ENCODE results near the gene POU2F2. TPM values are rescaled to one million over a fixed set of nuclear protein-coding genes. Genes with fewer than 3 reads are reported as not detected.
A peak's percentile ranks its signal among the peaks of the same experiment; 100 is the strongest.
"Not testable (repeated sequence)": the region's sequence is repeated elsewhere in the genome, so short reads cannot be mapped to it uniquely, and the experiment has no call there.

POU2F2 gene
- polyA plus RNA-seq, 10 donors: 1.5 to 3.0 (median 1.7) TPM

GRCh38 chr19:42102877-42103276 is 29.4 kb downstream of the POU2F2 start:
- DNase-seq: no peak

- not testable (repeated sequence) for DNase-seq
These were observed 32.0 kb downstream of the POU2F2 start for GRCh38 chr19:42100241-42100640.

GRCh38 chr19:42099336-42099925 is 32.8 kb downstream of the POU2F2 start:
- no peak for DNase-seq

- DNase-seq: no peak
These were observed 33.5 kb downstream of the POU2F2 start for GRCh38 chr19:42098781-42099180.

GRCh38 chr19:42097461-42097860 is 34.8 kb downstream of the POU2F2 start:
- DNase-seq: no peak

- DNase-seq: no peak
These were observed 35.9 kb downstream of the POU2F2 start for GRCh38 chr19:42096255-42096837.

GRCh38 chr19:42095814-42096230 is 36.4 kb downstream of the POU2F2 start:
- no peak for DNase-seq

GRCh38 chr19:42095142-42095813 is 37.0 kb downstream of the POU2F2 start:
- no peak for DNase-seq

GRCh38 chr19:42093926-42094325 is 38.3 kb downstream of the POU2F2 start:
- DNase-seq: no peak

GRCh38 chr19:42093505-42093904 is 38.7 kb downstream of the POU2F2 start:
- DNase-seq: no peak

- DNase-seq: no peak
These were observed 39.9 kb downstream of the POU2F2 start for GRCh38 chr19:42092350-42092749.

- no peak for DNase-seq
These were observed 40.5 kb downstream of the POU2F2 start for GRCh38 chr19:42091742-42092141.

- DNase-seq: no peak
These were observed 40.9 kb downstream of the POU2F2 start for GRCh38 chr19:42091300-42091699.

GRCh38 chr19:42090672-42091071 is 41.6 kb downstream of the POU2F2 start:
- DNase-seq: no peak

- no peak for DNase-seq
These were observed 42.5 kb downstream of the POU2F2 start for GRCh38 chr19:42089772-42090171.

GRCh38 chr19:42089191-42089750 is 43.0 kb downstream of the POU2F2 start:
- no peak for DNase-seq

- DNase-seq: peak in 1 of 3 donors; percentile 38
These were observed 43.6 kb downstream of the POU2F2 start for GRCh38 chr19:42088471-42089190.

- no peak for DNase-seq
These were observed 45.3 kb downstream of the POU2F2 start for GRCh38 chr19:42086770-42087550.

GRCh38 chr19:42086188-42086736 is 46.0 kb downstream of the POU2F2 start:
- DNase-seq: no peak

GRCh38 chr19:42083537-42083936 is 48.7 kb downstream of the POU2F2 start:
- no peak for DNase-seq

- DNase-seq: no peak
These were observed 50.6 kb downstream of the POU2F2 start for GRCh38 chr19:42081584-42082203.
